Large intestine (tissue), 3 donors: Measurements from ENCODE around the gene PLEKHA3. TPM values are rescaled to one million over a fixed set of nuclear protein-coding genes. Genes with fewer than 3 reads are reported as not detected.

Experiments used
- DNase-seq, 2 donors: peaks; one replicate each; pipeline versions ENCODE4 v3.0.0 to v3.0.0-alpha.2; 2013
- H3K27ac ChIP-seq: one replicate; pipeline ENCODE4 v1.5.1; 2013; ENCODE audit warnings: low read length
- H3K27me3 ChIP-seq: 2 replicates; pipeline ENCODE4 v1.6.1; 2013; ENCODE audit warnings: low read length; ENCODE audit not compliant: control insufficient read depth, insufficient read depth
- H3K36me3 ChIP-seq: 2 replicates; pipeline ENCODE4 v1.6.1; 2013; ENCODE audit warnings: low read length; ENCODE audit not compliant: control insufficient read depth, insufficient read depth
- H3K4me1 ChIP-seq: one replicate; pipeline ENCODE4 v1.6.1; 2013; ENCODE audit warnings: low read length; ENCODE audit not compliant: control insufficient read depth, insufficient read depth
- H3K4me3 ChIP-seq: one replicate; pipeline ENCODE4 v1.5.1; 2013; ENCODE audit warnings: low read length
- H3K9me3 ChIP-seq: one replicate; pipeline ENCODE4 v1.6.1; 2013; ENCODE audit warnings: mild to moderate bottlenecking, low read depth, low read length, moderate library complexity; ENCODE audit not compliant: control insufficient read depth
- WGBS: methylation state at CpG from one replicate; pipeline ENCODE4 v1.1.5; 2013; ENCODE audit warnings: low lambda C conversion rate; ENCODE audit not compliant: insufficient coverage; 5-methylcytosine and 5-hydroxymethylcytosine counted together
- polyA plus RNA-seq: library from polyadenylated mRNA; unstranded; fragments of 120-200 nt; gene quantifications from one replicate; pipeline ENCODE4 v1.2.1, GENCODE V29; 2013

PLEKHA3 gene
- polyA plus RNA-seq, 1 donor = 12.9 TPM

- H3K36me3 ChIP-seq = no peaks in the 10 kb centered on the region
- peak; percentile 84 to 89 for DNase-seq
- no CpG with 5 or more reads among the region's 56 CpGs for whole genome bisulfite sequencing
- H3K27me3 ChIP-seq = no peaks in the 10 kb centered on the region
- peak within 1 kb of the TSS; percentile 70 for H3K4me3 ChIP-seq
- H3K27ac ChIP-seq = peak within 1 kb of the TSS; percentile 94
- no peaks in the 10 kb centered on the region for H3K9me3 ChIP-seq
- peaks cover 24% of the 10 kb centered on the region for H3K4me1 ChIP-seq
These were observed 1.6 kb upstream of the PLEKHA3 start, which contains the start of gene FKBP7 for GRCh38 chr2:178478439-178479274. TSS of gene FKBP7 (minus strand) at chr2:178478600. CDS start at chr2:178478499, 101 bp downstream.

- no peak for DNase-seq
- H3K27me3 ChIP-seq = no peaks in the 10 kb centered on the region
- H3K4me1 ChIP-seq = peaks cover 24% of the 10 kb centered on the region
- peak overlapping the region; percentile 70 for H3K4me3 ChIP-seq
- H3K9me3 ChIP-seq = no peaks in the 10 kb centered on the region
- no CpG with 5 or more reads among the region's 4 CpGs for WGBS
- no peaks in the 10 kb centered on the region for H3K36me3 ChIP-seq
- peak overlapping the region; percentile 94 for H3K27ac ChIP-seq
These were observed 1.0 kb upstream of the PLEKHA3 start for GRCh38 chr2:178479275-178479616.

- H3K4me1 ChIP-seq = peaks cover 29% of the 10 kb centered on the region
These were observed 465 bp upstream of the PLEKHA3 start for GRCh38 chr2:178479758-178480226.

GRCh38 chr2:178482437-178482836 is 2.2 kb downstream of the PLEKHA3 start:
- H3K27me3 ChIP-seq = no peaks in the 10 kb centered on the region
- H3K9me3 ChIP-seq = no peaks in the 10 kb centered on the region
- no peak overlapping the region for H3K4me3 ChIP-seq
- no CpG with 5 or more reads among the region's 4 CpGs for WGBS
- no peak overlapping the region for H3K27ac ChIP-seq
- H3K36me3 ChIP-seq = peaks cover 13% of the 10 kb centered on the region
- peaks cover 30% of the 10 kb centered on the region for H3K4me1 ChIP-seq
- peak in 1 of 2 donors; percentile 34 for DNase-seq

More at GRCh38 chr2:178479758-178480226, 465 bp upstream of the PLEKHA3 start:
- no peak for DNase-seq
- no peaks in the 10 kb centered on the region for H3K36me3 ChIP-seq
- no peaks in the 10 kb centered on the region for H3K9me3 ChIP-seq
- 52% methylated on average over 3 of the region's 19 CpGs for WGBS
- H3K27me3 ChIP-seq = no peaks in the 10 kb centered on the region
- peak overlapping the region; percentile 94 for H3K27ac ChIP-seq
- peak overlapping the region; percentile 66 for H3K4me3 ChIP-seq

GRCh38 chr2:178484245-178485041 is 4.2 kb downstream of the PLEKHA3 start:
- Histone ChIP-seq H3K9me3 (no peaks in the 10 kb centered on the region), H3K4me3 (no peak overlapping the region), H3K27ac (no peak overlapping the region), H3K27me3 (no peaks in the 10 kb centered on the region), H3K4me1 (peaks cover 26% of the 10 kb centered on the region), H3K36me3 (peaks cover 15% of the 10 kb centered on the region)
- no CpG with 5 or more reads among the region's 6 CpGs for WGBS
- peak in 1 of 2 donors; percentile 41 for DNase-seq

GRCh38 chr2:178485356-178485755 is 5.1 kb downstream of the PLEKHA3 start:
- peaks cover 18% of the 10 kb centered on the region for H3K36me3 ChIP-seq
- no peak overlapping the region for H3K4me3 ChIP-seq
- H3K4me1 ChIP-seq = peaks cover 21% of the 10 kb centered on the region
- no peaks in the 10 kb centered on the region for H3K27me3 ChIP-seq
- WGBS = 80% methylated on average over 1 of the region's 3 CpGs
- no peaks in the 10 kb centered on the region for H3K9me3 ChIP-seq
- no peak for DNase-seq
- H3K27ac ChIP-seq = no peak overlapping the region

GRCh38 chr2:178491612-178492011 is 11.4 kb downstream of the PLEKHA3 start:
- H3K4me3 ChIP-seq = no peak overlapping the region
- no CpG with 5 or more reads among the region's 6 CpGs for WGBS
- H3K4me1 ChIP-seq = no peaks in the 10 kb centered on the region
- no peaks in the 10 kb centered on the region for H3K9me3 ChIP-seq
- peaks cover 54% of the 10 kb centered on the region for H3K36me3 ChIP-seq
- no peak for DNase-seq
- H3K27ac ChIP-seq = no peak overlapping the region
- no peaks in the 10 kb centered on the region for H3K27me3 ChIP-seq

- no CpG with 5 or more reads among the region's 4 CpGs for WGBS
- Histone ChIP-seq H3K4me1 (no peaks in the 10 kb centered on the region), H3K27me3 (no peaks in the 10 kb centered on the region), H3K9me3 (no peaks in the 10 kb centered on the region), H3K4me3 (no peak overlapping the region), H3K36me3 (peaks cover 63% of the 10 kb centered on the region), H3K27ac (no peak overlapping the region)
- peak in 1 of 2 donors; percentile 24 for DNase-seq
These were observed 15.8 kb downstream of the PLEKHA3 start for GRCh38 chr2:178496049-178496448.

GRCh38 chr2:178498137-178498536 is 17.9 kb downstream of the PLEKHA3 start:
- no peak overlapping the region for H3K27ac ChIP-seq
- H3K27me3 ChIP-seq = no peaks in the 10 kb centered on the region
- peaks cover 63% of the 10 kb centered on the region for H3K36me3 ChIP-seq
- no peaks in the 10 kb centered on the region for H3K4me1 ChIP-seq
- H3K9me3 ChIP-seq = no peaks in the 10 kb centered on the region
- no peak overlapping the region for H3K4me3 ChIP-seq
- DNase-seq = no peak

- no peak for DNase-seq
- H3K9me3 ChIP-seq = no peaks in the 10 kb centered on the region
- WGBS = no CpG with 5 or more reads among the region's 3 CpGs
- no peak overlapping the region for H3K27ac ChIP-seq
- H3K4me1 ChIP-seq = no peaks in the 10 kb centered on the region
- peaks cover 57% of the 10 kb centered on the region for H3K36me3 ChIP-seq
- no peak overlapping the region for H3K4me3 ChIP-seq
- no peaks in the 10 kb centered on the region for H3K27me3 ChIP-seq
These were observed 19.4 kb downstream of the PLEKHA3 start for GRCh38 chr2:178499640-178500039.
